ENCODE measurements around the gene ANKRD33. TPM values are rescaled to one million over a fixed set of nuclear protein-coding genes. Genes with fewer than 3 reads are reported as not detected.

ANKRD33 gene
- polyA plus RNA-seq (2012; ENCODE audit: insufficient read depth, insufficient read length, low read depth), result not detected

GRCh38 chr12:51887476-51888315 is at the start of gene ANKRD33:
Gene ANKRD33, plus strand, starts transcription at chr12:51888103. Its CDS starts 84 bp downstream, at chr12:51888187.
- no peak for DNase-seq
- Histone ChIP-seq H3K4me1 (0 out of 2 replicates have a peak, but pooled peaks cover 3% of the 10 kb centered on the region), H3K27me3 (no peaks in the 10 kb centered on the region), H3K4me3 (ENCODE audit: low read depth, low read length) (no peak within 1 kb of the TSS), H3K36me3 (no peaks in the 10 kb centered on the region), H3K9me3 (no peaks in the 10 kb centered on the region)
- TF ChIP-seq CTCF (IDR thresholded peaks at IDR 0.05; ENCODE audit: low read depth, low read length), result no peak

GRCh38 chr12:51838762-51839161 is 49.1 kb upstream of the ANKRD33 start:
- H3K27me3 ChIP-seq, result no peaks in the 10 kb centered on the region
- no peak for DNase-seq
- no peak for TF ChIP-seq CTCF (IDR thresholded peaks at IDR 0.05; ENCODE audit: low read depth, low read length)
- H3K36me3 ChIP-seq, result no peaks in the 10 kb centered on the region
- no peak overlapping the region for H3K4me3 ChIP-seq (ENCODE audit: low read depth, low read length)
- H3K9me3 ChIP-seq, result no peaks in the 10 kb centered on the region
- no peaks in the 10 kb centered on the region for H3K4me1 ChIP-seq

DNA sequence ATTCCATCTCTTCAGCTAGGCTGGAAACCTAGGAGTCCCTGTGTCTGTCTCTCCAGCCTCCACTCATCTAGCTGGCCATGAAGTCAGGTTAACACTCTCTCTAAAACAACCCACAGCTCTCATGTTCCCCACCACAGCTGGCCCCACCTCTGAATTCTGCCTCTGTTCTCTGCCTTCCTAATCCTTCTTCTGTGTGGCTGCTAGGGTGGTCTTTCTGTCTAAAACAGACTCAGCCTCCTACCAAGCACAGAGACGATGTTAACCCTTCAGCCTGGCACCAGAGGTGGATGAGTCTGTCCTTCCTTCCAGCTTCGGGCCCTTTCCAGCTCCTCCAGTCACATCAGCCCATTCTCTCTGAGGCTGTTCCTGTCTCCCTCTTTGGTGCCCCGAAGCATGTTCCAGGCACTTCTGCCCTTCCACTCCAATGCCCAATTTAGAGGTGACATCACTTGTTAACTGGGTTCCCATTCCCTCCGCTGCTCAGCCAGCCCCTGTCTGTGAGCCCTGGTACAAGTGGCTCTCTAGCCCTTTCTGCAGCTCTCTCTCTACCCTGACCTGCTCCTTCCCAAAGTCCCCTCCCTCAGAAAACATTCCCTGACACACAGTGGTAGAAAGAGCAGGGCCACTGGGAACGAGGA is 48.5 kb upstream of the ANKRD33 start:
- Histone ChIP-seq H3K4me1 (no peaks in the 10 kb centered on the region), H3K36me3 (no peaks in the 10 kb centered on the region), H3K27me3 (no peaks in the 10 kb centered on the region), H3K9me3 (no peaks in the 10 kb centered on the region), H3K4me3 (ENCODE audit: low read depth, low read length) (no peak overlapping the region)
- TF ChIP-seq CTCF (IDR thresholded peaks at IDR 0.05; ENCODE audit: low read depth, low read length), result no peak
- no peak for DNase-seq

- no peaks in the 10 kb centered on the region for H3K4me1 ChIP-seq
- H3K36me3 ChIP-seq, result no peaks in the 10 kb centered on the region
- no peak for DNase-seq
- no peak for TF ChIP-seq CTCF (IDR thresholded peaks at IDR 0.05; ENCODE audit: low read depth, low read length)
- H3K4me3 ChIP-seq (ENCODE audit: low read depth, low read length), result no peak overlapping the region
- H3K27me3 ChIP-seq, result no peaks in the 10 kb centered on the region
- no peaks in the 10 kb centered on the region for H3K9me3 ChIP-seq
These were observed 46.9 kb upstream of the ANKRD33 start for GRCh38 chr12:51840966-51841365.

DNA sequence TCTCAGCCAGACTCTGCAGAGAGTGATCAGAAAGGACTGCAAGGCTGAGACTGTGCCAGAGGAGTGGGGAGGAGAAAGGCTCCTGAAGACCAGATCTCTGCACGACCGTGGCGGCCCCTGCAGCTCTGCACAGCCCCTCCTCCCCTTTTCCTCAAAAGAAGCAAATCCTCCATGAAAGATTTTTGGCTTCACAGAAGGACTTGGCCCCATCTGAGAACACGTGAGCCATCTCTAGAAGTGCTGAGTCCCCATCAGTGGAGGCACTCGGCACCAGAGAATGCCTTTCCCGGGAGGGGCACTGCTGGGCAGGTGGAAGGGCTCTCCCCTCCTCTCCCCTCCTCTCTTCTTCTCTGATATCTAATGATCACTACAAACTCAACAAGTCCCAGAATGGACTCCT is 46.2 kb upstream of the ANKRD33 start:
- Histone ChIP-seq H3K4me3 (ENCODE audit: low read depth, low read length) (no peak overlapping the region), H3K27me3 (no peaks in the 10 kb centered on the region), H3K36me3 (no peaks in the 10 kb centered on the region), H3K9me3 (no peaks in the 10 kb centered on the region), H3K4me1 (no peaks in the 10 kb centered on the region)
- no peak for TF ChIP-seq CTCF (IDR thresholded peaks at IDR 0.05; ENCODE audit: low read depth, low read length)
- DNase-seq, result no peak

DNA sequence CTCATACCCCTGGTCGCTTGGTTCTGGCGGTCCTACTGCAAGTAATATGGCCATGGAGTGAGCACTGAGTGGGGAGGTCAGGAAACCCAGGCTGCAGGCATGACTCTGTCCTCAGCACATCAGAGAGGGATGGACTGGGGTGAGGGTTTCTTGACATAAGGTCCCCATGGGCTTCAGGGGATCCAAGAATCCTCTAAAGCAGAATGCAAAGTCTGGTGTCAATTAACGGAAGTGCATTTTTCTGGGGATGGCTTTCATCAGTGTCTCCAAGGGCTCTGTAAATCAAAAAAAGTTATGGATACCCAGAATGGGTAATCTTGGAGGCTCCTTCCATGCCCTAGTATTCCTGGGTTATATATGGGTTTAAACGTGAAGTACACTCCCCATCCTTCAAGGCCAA is 43.0 kb upstream of the ANKRD33 start:
- Histone ChIP-seq H3K36me3 (no peaks in the 10 kb centered on the region), H3K27me3 (no peaks in the 10 kb centered on the region; the same call in 1 of the 2 replicates), H3K4me3 (ENCODE audit: low read depth, low read length) (no peak overlapping the region), H3K4me1 (no peaks in the 10 kb centered on the region), H3K9me3 (no peaks in the 10 kb centered on the region)
- TF ChIP-seq CTCF (IDR thresholded peaks at IDR 0.05; ENCODE audit: low read depth, low read length), result no peak
- no peak for DNase-seq

Measured in BE2C (cell line).